Jurkat, Clone E6-1 (cell line): Measurements from ENCODE around the gene MVB12B.
"Not testable (repeated sequence)": the region's sequence is repeated elsewhere in the genome, so short reads cannot be mapped to it uniquely, and the experiment has no call there.

Source experiments
- DNase-seq: peaks from one replicate; pipeline ENCODE4 v3.0.0-alpha.2; 2011; ENCODE audit warnings: low read depth, low spot score
- H3K4me3 ChIP-seq: 2 replicates; pipeline ENCODE4 v1.5.1; 2011; ENCODE audit warnings: mild to moderate bottlenecking, low read length, control low read depth, moderate library complexity

The MVB12B gene

DNA sequence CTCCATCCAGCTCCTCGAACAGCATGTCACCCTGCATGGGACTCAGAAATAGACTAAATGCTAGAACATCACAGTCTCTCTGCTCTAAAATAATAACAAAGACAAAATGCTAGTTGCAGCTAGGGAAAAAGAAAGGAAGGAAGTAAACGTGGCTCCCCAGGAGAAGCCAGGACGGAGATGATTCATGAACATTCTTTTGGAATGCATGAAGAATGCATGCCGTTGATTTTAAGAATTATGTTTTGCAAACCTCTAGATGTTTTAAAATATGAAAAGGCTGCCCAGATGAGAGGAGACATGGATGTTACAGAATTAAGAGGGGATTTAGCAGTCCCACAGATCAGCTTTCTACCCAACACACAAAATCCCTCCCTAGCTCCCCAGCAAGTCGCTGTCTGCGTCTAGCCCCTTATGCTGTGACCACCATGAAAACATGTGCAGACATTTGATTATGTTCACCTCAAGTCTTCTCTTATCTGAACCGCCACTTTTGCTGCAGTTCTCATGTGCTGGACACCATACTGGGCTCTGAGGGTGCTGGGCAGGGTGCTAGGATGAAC lies 147.7 kb downstream of the MVB12B start:
- no peak overlapping the region for H3K4me3 ChIP-seq
- no peak for DNase-seq

DNA sequence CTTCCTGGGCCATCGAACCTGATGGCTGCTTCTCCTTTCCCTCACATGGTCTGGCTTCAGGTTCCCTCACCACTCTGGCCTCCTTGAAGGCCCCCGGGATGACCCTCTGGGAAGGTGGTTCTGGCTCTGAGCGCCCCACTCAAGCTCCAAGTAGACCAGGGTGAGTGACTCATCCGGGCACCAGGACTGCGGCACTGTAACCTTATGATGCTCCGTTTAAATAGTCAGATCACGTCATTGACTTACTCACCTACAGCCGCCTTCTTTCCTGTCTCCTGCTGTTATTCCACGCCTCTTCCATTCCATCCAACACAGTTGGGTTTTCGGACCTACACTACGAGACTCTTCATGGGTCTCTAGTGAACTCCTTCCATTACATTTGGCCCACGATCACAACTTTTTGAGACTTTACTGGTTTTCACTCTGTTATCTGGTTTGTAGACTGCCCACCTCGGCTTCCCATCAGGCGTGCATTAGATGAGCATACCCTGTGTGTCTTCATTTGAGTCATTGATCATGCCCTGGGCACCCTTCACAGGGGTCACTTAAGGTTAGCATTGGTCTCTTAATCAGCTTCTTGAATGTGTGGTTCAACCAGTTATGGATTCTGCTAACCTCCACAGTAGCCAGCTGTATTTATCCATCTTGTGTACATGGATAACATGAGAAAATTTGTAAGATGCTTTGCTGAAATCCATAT lies 148.3 kb downstream of the MVB12B start:
- no peak overlapping the region for H3K4me3 ChIP-seq
- DNase-seq: no peak

GRCh38 chr9:126475933-126476555 lies 149.4 kb downstream of the MVB12B start:
- no peak for DNase-seq
- H3K4me3 ChIP-seq: no peak overlapping the region

GRCh38 chr9:126477432-126477831 lies 150.8 kb downstream of the MVB12B start:
- H3K4me3 ChIP-seq, DNase-seq: not testable (repeated sequence)

- H3K4me3 ChIP-seq: no peak overlapping the region
Observed at GRCh38 chr9:126478216-126478981, 151.8 kb downstream of the MVB12B start.

DNA sequence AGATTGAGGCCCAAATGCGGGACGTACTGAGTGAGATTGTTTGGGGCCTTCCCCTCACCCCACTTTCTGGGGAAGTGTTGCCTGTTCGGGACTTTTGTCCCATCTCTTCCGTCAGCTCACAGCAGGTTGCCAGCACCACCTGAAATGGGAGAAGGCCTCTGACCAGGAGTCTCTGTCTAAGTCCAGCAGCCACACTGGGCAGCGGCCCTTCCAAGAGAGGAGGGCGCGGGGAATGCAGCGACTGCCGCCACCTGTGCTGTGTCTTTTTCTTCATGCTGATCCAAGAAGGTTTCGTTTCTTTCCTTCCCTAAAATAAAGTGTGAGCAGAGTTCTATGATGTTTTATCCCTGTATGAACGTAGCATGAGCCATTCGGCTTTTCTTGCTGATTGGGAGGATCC lies 152.9 kb downstream of the MVB12B start:
- no peak for DNase-seq
- H3K4me3 ChIP-seq: no peak overlapping the region

More at GRCh38 chr9:126478216-126478981, 151.8 kb downstream of the MVB12B start:
- no peak for DNase-seq

- H3K4me3 ChIP-seq: no peak overlapping the region
- no peak for DNase-seq
Observed at GRCh38 chr9:126480813-126481212, 154.2 kb downstream of the MVB12B start.

GRCh38 chr9:126481862-126482261 lies 155.2 kb downstream of the MVB12B start:
- DNase-seq: no peak
- H3K4me3 ChIP-seq: no peak overlapping the region

GRCh38 chr9:126482361-126483044 lies 155.9 kb downstream of the MVB12B start:
- DNase-seq: no peak
- H3K4me3 ChIP-seq: no peak overlapping the region

GRCh38 chr9:126483468-126484073 lies 156.9 kb downstream of the MVB12B start:
- DNase-seq: no peak
- no peak overlapping the region for H3K4me3 ChIP-seq

GRCh38 chr9:126485662-126486061 lies 159.0 kb downstream of the MVB12B start:
- no peak overlapping the region for H3K4me3 ChIP-seq
- DNase-seq: no peak

DNA sequence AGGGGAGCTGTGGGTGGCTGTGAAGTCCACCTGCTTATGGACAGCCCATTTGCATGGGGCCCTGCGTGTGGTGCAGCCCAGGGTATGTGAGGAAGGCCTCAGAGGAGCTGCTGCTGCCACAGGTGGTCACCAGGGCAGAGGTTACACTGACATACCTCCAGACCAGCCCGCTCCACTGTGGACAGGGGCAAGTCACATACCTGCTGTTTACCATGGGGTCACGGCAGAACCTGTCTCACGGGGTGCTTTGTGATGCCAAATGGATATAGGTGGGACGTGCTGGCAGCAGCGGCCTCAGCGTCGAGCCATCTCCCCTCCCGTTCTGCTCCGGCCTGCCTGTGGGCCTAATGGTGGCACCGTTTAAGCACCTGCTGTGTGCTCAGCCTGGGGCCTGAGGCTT lies 159.6 kb downstream of the MVB12B start:
- no peak for DNase-seq
- H3K4me3 ChIP-seq: no peak overlapping the region

DNA sequence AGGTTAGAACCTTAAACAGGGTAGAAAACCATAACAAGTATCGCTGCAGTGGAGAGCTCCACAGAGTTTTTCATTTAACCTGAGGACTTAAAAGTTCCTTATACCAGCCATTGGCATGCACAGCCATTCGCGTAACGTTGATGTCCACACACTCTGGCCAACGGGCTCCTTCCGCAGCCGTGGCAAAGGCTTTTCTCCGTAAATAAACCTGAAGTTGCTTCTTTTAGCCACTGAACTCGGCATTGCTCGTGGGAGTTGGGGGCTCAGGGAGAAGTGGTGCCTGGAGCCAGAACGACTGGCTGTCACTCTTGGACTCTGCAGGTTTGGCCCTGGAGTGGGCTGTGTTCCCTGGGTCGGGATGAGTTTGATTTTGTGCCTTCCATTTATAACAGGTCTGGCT lies 161.2 kb downstream of the MVB12B start:
- no peak for DNase-seq
- no peak overlapping the region for H3K4me3 ChIP-seq

DNA sequence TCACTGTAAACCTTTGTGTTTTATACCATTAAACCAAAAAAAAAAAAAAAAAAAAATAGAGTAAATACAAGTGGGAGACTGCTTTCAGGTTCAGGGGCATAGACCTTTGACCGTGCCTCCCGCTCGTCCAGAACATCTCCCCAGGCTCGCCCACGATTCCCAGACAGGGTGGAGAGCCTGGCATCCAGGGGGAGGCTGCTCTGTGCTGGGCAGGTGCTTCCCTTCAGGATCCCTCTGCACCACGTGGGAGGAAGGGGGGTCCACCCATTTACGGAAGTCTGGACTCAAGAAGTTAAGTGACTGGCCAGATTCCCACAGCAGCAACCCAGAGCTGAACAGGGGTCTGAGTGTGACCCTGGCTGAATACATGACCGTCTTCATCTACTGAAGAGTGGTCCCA lies 161.7 kb downstream of the MVB12B start:
- H3K4me3 ChIP-seq: no peak overlapping the region
- DNase-seq: no peak

DNA sequence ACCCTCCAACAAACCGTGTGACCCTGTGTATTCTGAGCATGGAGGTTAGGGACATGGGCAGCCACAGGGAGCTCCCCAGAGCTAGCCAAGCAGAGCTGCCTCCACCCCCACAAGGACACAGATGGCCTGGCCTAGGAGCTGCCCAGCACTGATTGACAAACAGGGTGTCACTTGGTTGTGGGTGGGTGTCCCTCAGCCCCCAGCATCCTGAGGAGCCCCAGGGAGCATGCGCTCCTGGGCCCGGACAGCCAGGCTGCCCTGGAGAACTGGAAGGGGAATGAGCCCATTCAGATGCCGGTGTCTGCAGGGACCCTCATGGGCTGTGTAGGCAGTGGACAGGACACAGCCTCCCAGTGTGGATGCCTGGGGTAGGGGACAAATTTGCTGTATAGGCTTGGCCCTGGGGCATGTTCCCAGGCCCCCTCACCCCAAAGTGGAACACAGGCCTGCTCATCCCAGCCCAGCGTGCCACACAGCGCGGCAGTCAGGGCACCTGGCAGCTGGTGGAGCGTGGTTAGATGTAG lies 162.3 kb downstream of the MVB12B start:
- DNase-seq: no peak
- no peak overlapping the region for H3K4me3 ChIP-seq

GRCh38 chr9:126489581-126490213 lies 163.1 kb downstream of the MVB12B start:
- no peak for DNase-seq
- no peak overlapping the region for H3K4me3 ChIP-seq

GRCh38 chr9:126490214-126490631 lies 163.6 kb downstream of the MVB12B start:
- no peak for DNase-seq
- no peak overlapping the region for H3K4me3 ChIP-seq

- peak; percentile 67 for DNase-seq
- no peak overlapping the region for H3K4me3 ChIP-seq
Observed at GRCh38 chr9:126490871-126491567, 164.4 kb downstream of the MVB12B start.
